Naive B cell (primary cell): Measurements from ENCODE around the gene SCUBE2. TPM values are rescaled to one million over a fixed set of nuclear protein-coding genes. Genes with fewer than 3 reads are reported as not detected.

Experiments
- polyA plus RNA-seq, 6 donors: library from polyadenylated mRNA; unstranded; fragments of 300-500 nt; fragmentation: Illumina TruSeq; gene quantifications; one replicate each; pipeline ENCODE4 v1.2.3, GENCODE V29; 2021; ENCODE audit warnings: low read depth in 6 of 6

The SCUBE2 gene
- polyA plus RNA-seq, 6 donors from 2014 or later: not detected

Other genes starting within 250 kb of the SCUBE2 start
- 10 to 100 TPM in 3 of 6 donors, 1 to 10 TPM in 3; 8.2 to 22.4 (median 10.1) TPM for gene AKIP1, start 180.4 kb downstream of the SCUBE2 start, polyA plus RNA-seq
- not detected for gene C11orf16, start 158.7 kb downstream of the SCUBE2 start, polyA plus RNA-seq
- not detected for gene ASCL3, start 148.6 kb downstream of the SCUBE2 start, polyA plus RNA-seq
- 100 to 1,000 TPM; 110 to 188 (median 127) TPM for gene TMEM9B, start 127.2 kb downstream of the SCUBE2 start, polyA plus RNA-seq
- gene NRIP3, start 87.6 kb downstream of the SCUBE2 start, polyA plus RNA-seq: under 1 TPM in 3 of 6 donors, not detected in 3; 0.20 to 0.54 (median 0.40) TPM
- gene DENND5A, start 173.8 kb upstream of the SCUBE2 start, polyA plus RNA-seq: 10 to 100 TPM; 12.1 to 22.9 (median 17.3) TPM
- 10 to 100 TPM in 1 of 6 donors, 1 to 10 TPM in 5; 5.2 to 10.4 (median 6.0) TPM for gene TMEM41B, start 223.0 kb upstream of the SCUBE2 start, polyA plus RNA-seq